ENCODE data around the gene TRAPPC6A. TPM values are rescaled to one million over a fixed set of nuclear protein-coding genes. Genes with fewer than 3 reads are reported as not detected.
A peak's percentile ranks its signal among the peaks of the same experiment; 100 is the strongest.

TRAPPC6A gene
- total and polyA plus RNA-seq, 7 donors = 15.1 to 67.5 (median 36.4) TPM

GRCh38 chr19:45172173-45172572 lies 5.9 kb downstream of the TRAPPC6A start:
- H3K4me1 ChIP-seq = peaks cover 0 to 5% (median 3%) of the 10 kb centered on the region in 4 donors
- no peaks in the 10 kb centered on the region for H3K27me3 ChIP-seq
- no peak overlapping the region for H3K27ac ChIP-seq
- no peak overlapping the region for H3K4me3 ChIP-seq
- H3K9me3 ChIP-seq = no peaks in the 10 kb centered on the region
- WGBS, 2 donors = 34 to 48% methylated on average over 4 of the region's 4 CpGs
- DNase-seq = no peak
- intact Hi-C loops (cut with DNase I) = no loop called here
- no peaks in the 10 kb centered on the region for H3K36me3 ChIP-seq
- TF ChIP-seq POLR2AphosphoS5 (IDR thresholded peaks at IDR 0.05) (no peak), CTCF (IDR thresholded peaks at IDR 0.05) (no peak), POLR2A (IDR thresholded peaks at IDR 0.05) (no peak), EP300 (IDR thresholded peaks at IDR 0.05) (no peak)

GRCh38 chr19:45171211-45171623 lies 6.8 kb downstream of the TRAPPC6A start:
- no peaks in the 10 kb centered on the region for H3K4me1 ChIP-seq
- WGBS, 2 donors = 38 to 43% methylated on average over 7 of the region's 7 CpGs
- no peaks in the 10 kb centered on the region for H3K27me3 ChIP-seq
- TF ChIP-seq CTCF (IDR thresholded peaks at IDR 0.05) (no peak), POLR2AphosphoS5 (IDR thresholded peaks at IDR 0.05) (peak in 1 of 4 donors; percentile 6)
- peak overlapping the region in 1 of 4 donors; percentile 0 for H3K27ac ChIP-seq
- intact Hi-C loops (cut with DNase I) = no loop called here
- DNase-seq = no peak
- H3K4me3 ChIP-seq = no peak overlapping the region
- H3K9me3 ChIP-seq = no peaks in the 10 kb centered on the region
- no peaks in the 10 kb centered on the region for H3K36me3 ChIP-seq

- H3K4me1 ChIP-seq = no peaks in the 10 kb centered on the region
- H3K36me3 ChIP-seq = no peaks in the 10 kb centered on the region
- H3K9me3 ChIP-seq = no peaks in the 10 kb centered on the region
- H3K27me3 ChIP-seq = no peaks in the 10 kb centered on the region
- no peak for DNase-seq
- no peak overlapping the region for H3K27ac ChIP-seq
- TF ChIP-seq POLR2AphosphoS5 (IDR thresholded peaks at IDR 0.05) (no peak), CTCF (IDR thresholded peaks at IDR 0.05) (no peak), EP300 (IDR thresholded peaks at IDR 0.05) (no peak), POLR2A (IDR thresholded peaks at IDR 0.05) (no peak)
- intact Hi-C loops (cut with DNase I) = no loop called here
- 79 to 87% methylated on average over 21 of the region's 21 CpGs for WGBS, 2 donors
- H3K4me3 ChIP-seq = no peak overlapping the region
These were observed 7.6 kb downstream of the TRAPPC6A start for GRCh38 chr19:45170146-45171106.

GRCh38 chr19:45169602-45170001 lies 8.4 kb downstream of the TRAPPC6A start:
- TF ChIP-seq POLR2A (IDR thresholded peaks at IDR 0.05) (no peak), CTCF (IDR thresholded peaks at IDR 0.05) (no peak), POLR2AphosphoS5 (IDR thresholded peaks at IDR 0.05) (no peak), EP300 (IDR thresholded peaks at IDR 0.05) (no peak)
- Histone ChIP-seq H3K4me3 (no peak overlapping the region), H3K27me3 (no peaks in the 10 kb centered on the region), H3K9me3 (no peaks in the 10 kb centered on the region), H3K36me3 (no peaks in the 10 kb centered on the region), H3K27ac (no peak overlapping the region), H3K4me1 (peaks cover 0 to 3% (median 0%) of the 10 kb centered on the region in 4 donors)
- intact Hi-C loops (cut with DNase I) = no loop called here
- 94% methylated on average over 10 of the region's 10 CpGs for WGBS, 2 donors
- DNase-seq = no peak

Measured in sigmoid colon (tissue), 7 donors.